ENCODE results near the gene RNF183.

DNA sequence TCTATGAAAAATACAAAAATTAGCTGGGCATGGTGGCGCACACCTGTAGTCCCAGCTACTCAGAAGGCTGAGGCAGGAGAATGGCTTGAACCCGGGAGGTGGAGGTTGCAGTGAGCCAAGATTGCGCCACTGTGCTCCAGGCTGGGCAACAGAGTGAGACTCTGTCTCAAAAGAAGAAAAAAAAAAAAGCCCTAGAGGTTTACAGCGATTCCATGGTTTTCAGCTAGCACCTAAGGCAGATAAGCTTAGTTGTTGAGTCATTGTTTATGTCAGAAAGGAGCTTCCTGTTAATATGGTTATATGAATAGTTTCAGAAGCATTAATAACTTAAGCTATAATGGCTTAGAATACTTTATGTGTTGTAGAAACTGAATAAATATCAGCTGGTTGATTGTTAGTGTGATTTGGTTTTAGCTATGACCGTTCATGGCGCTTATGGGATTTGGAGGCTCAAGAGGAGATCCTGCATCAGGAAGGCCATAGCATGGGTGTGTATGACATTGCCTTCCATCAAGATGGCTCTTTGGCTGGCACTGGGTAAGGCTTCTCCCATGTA, 13.0 kb downstream of the RNF183 start:
- TF ChIP-seq, protein P1, sequence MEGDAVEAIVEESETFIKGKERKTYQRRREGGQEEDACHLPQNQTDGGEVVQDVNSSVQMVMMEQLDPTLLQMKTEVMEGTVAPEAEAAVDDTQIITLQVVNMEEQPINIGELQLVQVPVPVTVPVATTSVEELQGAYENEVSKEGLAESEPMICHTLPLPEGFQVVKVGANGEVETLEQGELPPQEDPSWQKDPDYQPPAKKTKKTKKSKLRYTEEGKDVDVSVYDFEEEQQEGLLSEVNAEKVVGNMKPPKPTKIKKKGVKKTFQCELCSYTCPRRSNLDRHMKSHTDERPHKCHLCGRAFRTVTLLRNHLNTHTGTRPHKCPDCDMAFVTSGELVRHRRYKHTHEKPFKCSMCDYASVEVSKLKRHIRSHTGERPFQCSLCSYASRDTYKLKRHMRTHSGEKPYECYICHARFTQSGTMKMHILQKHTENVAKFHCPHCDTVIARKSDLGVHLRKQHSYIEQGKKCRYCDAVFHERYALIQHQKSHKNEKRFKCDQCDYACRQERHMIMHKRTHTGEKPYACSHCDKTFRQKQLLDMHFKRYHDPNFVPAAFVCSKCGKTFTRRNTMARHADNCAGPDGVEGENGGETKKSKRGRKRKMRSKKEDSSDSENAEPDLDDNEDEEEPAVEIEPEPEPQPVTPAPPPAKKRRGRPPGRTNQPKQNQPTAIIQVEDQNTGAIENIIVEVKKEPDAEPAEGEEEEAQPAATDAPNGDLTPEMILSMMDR (IDR thresholded peaks at IDR 0.05; ENCODE audit: low read length): no peak
- no peak for TF ChIP-seq EZH2 (optimal IDR thresholded peaks at IDR 0.05; ENCODE audit: low read depth, low read length)
- TF ChIP-seq EZH2phosphoT487 (IDR thresholded peaks at IDR 0.05; ENCODE audit: low read length): no peak
